PC-9 (cell line): ENCODE results near the gene GORASP1.

Experiments
- CTCF ChIP-seq: fragments of 200-600 bp; sonication (generic); conservative IDR thresholded peaks from 2 replicates; pipeline ENCODE4 v1.6.1; 2017; ENCODE audit warnings: mixed run types, antibody characterized with exemption, mild to moderate bottlenecking, moderate library complexity
- EZH2 ChIP-seq: fragments of 200-600 bp; sonication (generic); IDR thresholded peaks from 2 replicates; pipeline ENCODE4 v1.8.0; 2017; ENCODE audit warnings: antibody characterized with exemption, low read depth

GRCh38 chr3:39149498-39150147 is 42.2 kb upstream of the GORASP1 start:
- TF ChIP-seq CTCF (no peak), EZH2 (no peak)
